HG02981 (cell line): Measurements from ENCODE around the gene ZNHIT2.

Experiments
- ATAC-seq: cut with Tn5 transposase; IDR thresholded peaks from one replicate; pipeline ENCODE4 v1.9.1; 2021; ENCODE audit warnings: mild to moderate bottlenecking, moderate library complexity; ENCODE audit not compliant: unreplicated experiment

Gene ZNHIT2

DNA sequence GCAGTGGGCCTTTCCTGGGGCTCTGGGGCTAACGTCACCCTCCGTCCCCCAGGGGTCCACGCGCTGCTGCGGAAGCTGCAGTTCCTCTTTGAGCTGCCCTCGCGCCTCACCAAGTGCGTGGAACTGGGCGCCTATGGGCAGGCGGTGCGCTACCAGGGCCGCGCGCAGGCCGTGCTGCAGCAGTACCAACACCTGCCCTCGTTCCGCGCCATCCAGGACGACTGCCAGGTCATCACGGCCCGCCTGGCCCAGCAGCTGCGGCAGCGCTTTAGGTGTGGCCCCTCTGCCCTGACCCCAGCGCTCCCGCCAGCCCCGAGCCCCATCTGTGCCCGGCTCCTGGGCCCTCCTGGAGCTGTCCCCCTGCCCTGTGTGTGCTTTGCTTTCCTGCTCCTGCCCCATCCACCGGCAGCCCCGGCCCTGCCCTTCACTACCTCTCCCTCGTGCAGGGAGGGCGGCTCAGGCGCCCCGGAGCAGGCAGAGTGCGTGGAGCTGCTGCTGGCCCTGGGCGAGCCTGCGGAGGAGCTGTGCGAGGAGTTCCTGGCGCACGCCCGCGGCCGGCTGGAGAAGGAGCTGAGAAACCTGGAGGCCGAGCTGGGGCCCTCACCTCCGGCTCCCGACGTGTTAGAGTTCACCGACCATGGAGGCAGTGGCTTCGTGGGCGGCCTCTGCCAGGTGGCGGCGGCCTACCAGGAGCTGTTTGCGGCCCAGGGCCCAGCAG is 9.6 kb downstream of the ZNHIT2 start:
- no peak for ATAC-seq

DNA sequence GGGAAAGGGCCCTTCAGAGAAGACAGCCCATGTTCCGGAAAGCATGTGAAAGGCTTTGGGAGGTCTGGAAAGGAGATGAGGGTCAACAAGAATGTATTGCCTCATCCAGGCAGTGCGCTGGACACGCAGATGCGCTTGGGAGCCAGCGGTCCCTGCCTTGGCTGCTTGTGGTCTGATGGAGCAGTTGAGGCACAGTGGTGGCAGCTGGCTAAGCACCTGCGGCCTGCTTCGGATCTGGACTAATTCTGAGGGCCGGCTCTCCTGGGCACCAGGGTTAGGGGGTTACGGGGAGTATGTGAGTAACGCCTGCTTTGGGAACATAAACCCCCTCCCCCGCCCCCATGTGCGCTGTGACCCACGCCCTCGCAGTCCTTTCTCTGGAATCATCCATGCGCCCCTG is 10.4 kb downstream of the ZNHIT2 start:
- ATAC-seq = no peak

DNA sequence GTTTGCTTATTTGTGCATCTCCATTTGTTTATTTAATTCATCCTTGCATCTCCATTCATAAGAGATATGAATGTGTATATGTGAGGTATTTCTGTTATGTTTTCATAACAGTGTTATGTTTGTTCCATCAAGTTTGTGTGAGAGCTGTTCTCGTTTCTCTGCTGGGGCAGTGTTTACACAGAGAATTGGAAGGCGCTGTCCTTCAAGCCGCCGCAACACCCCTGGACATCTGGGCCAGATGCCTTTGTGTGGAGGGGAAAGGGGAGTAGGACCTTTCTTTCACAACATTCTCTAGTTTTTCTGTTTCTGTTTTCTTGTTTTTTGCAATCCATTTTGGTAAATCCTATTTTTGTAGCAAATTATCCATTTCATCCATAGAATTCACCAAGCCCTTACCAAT is 12.9 kb downstream of the ZNHIT2 start:
- ATAC-seq = no peak

DNA sequence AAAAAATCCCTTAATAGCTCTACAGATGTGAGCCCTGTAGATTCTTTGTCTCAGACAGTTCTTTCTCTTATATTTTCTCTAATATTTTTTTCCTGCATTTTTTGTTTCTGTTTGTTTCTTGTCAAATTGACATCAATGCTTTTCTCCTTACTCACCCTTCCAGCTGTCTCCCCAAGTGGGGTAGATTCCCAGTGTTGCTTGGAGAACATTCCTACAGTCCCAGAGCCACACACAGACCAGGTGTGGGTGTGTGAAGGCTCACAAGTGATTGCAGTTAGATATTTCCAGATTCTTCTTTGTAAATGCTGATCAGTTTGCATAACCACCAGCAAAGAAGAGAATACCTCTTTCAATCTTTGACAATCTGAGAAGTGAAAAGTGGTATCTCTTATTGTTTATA is 14.0 kb downstream of the ZNHIT2 start:
- ATAC-seq = no peak

DNA sequence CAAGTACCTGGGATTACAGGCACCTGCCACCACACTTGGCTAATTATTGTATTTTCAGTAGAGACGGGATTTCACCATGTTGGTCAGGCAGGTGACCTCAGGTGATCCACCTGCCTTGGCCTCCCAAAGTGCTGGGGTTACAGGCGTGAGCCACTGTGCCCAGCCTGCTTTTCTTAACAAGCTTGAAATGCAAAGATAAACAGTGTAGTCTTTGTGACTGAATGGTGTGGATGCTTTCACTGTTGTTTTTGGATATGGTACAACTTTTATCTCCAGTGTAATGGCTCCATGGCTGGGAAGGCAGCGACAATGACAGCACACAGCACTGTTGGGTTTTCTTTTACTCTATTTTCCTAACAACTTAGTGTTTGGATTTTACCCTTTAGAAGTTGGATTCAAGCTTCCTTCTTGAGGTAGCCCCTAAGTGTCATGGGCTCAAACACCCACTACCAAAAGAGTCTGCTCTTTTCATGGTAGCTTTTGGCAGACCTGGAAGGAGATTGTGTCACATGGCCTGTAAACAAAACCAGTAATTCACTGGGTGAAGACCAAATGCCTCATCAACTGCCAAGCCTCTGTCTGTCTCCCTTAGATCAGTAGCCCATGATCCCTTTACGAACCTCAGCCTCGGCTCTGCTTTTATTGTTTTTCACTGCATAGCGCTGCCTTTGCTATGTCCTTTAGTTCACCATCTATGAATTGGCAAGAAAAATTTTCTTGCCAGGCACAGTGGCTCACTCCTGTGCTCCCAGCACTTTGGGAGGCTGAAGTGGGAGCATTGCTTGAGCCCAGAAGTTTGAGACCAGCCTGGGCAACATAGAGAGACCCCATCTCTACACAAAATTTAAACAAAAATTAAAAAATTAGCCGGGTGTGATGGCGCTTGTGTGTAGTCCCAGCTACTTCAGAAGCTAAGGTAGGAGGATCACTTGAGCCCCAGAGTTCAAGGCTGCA is 15.1 kb downstream of the ZNHIT2 start:
- ATAC-seq = no peak

DNA sequence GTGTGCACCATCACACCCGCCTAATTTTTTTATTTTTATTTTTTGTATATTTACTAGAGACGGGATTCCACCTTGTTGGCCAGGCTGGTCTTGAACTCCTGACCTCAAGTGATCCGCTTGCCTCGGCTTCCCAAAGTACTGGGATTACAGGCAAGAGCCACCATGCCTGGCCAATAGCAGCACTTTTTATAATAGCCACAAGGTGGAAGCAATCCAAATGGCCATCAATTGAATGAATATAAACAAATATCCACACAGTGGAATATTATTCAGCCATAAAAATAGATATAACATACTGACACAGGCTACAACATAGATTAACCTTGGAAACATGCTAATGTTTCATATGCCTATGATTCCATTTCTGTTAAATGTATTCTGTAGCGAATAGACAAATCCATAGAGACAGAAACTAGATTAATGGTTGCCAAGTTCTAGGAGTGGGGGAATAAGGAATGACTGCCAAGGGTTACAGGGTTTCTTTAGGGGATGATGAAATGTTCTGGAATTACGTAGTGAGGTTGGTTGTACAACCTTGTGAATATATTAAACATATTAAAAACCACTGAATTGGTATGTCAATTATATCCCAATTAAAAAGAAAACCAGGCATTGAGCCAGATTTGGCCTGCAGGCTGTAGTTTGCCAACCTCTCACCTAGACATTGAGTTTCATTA is 16.7 kb downstream of the ZNHIT2 start:
- ATAC-seq = no peak

DNA sequence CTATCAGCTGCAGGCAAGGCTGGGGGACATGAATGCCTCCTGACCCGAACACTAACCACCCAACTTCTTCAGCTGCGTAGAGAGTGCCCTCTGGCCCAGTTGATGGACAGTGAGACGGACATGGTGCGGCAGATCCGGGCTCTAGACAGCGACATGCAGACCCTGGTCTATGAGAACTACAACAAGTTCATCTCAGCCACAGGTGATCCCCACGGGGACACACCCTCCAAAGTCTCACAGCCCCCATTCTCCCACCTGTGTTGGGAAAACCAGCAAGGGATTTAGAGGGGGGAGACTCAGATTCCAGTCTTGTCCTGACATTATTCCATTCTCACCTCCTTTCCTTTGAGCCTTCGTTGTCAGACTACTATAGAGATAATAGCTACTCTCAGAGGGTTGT is 20.6 kb downstream of the ZNHIT2 start:
- ATAC-seq = no peak

DNA sequence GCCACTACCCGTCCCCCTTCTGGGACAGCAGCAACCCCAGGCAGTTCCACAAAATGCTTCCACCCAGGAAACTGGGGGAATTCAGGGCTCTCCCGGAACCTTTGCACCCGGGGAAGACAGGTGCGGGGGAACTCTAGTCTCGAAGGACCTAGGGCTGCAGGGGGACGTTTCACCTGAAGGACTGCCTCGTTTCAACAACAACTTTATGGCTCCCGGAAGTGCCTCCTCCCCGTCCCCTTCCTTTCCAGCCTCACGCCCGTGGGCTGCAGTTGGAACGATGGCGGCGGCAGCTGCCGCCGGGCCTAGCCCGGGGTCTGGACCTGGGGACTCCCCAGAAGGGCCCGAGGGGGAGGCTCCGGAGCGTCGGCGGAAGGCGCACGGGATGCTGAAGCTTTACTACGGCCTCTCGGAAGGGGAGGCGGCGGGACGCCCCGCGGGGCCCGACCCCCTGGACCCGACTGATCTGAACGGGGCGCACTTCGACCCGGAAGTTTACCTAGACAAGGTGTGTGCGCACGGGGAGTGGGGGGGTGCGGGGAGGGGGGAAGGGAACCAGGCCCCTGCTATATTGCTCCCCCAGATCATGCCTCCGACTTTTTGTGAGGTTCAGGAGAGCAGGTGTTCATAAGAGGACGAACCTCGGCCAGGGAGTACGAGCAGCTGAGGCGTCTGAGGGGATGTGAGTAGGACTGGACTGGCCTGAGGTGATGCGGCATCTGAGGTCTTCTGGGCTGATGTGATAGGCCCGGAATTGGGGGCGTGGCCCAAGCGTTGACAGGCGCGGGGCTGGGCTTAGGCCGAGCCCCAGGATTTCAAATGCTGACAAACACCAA is 21.3 kb downstream of the ZNHIT2 start, which contains the start of gene VPS51:
VPS51 (plus strand) TSS at position 241 of the 833 bp plus-strand sequence; CDS start at position 278, 37 bp downstream.
- ATAC-seq = peak; percentile 86

DNA sequence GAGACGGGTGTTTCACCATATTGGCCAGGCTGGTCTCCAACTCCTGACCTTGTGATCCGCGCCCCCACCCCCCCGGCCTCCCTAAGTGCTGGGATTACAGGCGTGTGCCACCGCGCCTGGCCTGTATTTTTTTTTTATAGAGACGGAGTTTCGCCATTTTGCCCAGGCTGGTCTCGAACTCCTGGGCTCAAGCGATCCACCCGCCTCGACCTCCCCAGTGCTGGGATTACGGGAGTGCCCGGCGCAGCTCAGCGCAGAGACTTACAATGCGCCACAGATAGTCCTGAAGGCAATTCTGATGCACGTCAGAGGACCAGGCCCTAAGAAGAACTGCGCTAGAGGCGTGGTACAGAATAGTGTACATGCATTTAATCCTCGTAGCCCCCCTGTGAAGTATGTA is 22.1 kb downstream of the ZNHIT2 start:
- ATAC-seq = no peak

DNA sequence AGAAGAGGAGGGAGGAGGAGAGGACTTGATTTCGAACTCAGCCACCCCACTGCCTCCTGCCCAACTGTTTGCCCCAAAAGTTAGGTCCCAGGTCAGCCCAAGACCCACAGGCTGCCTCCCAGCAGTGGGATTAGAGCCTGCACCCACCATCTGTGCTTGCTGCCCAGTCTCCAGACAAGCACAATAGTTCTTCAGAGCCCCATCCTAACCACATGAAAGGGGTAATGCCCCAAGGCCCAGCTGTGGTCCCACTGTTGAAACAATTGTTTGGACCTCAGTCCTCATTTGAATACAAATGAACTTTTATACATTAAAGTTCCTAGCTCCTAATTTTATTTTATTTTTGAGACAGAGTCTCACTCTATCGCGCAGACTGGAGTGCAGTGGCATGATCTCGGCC is 26.9 kb downstream of the ZNHIT2 start:
- no peak for ATAC-seq

DNA sequence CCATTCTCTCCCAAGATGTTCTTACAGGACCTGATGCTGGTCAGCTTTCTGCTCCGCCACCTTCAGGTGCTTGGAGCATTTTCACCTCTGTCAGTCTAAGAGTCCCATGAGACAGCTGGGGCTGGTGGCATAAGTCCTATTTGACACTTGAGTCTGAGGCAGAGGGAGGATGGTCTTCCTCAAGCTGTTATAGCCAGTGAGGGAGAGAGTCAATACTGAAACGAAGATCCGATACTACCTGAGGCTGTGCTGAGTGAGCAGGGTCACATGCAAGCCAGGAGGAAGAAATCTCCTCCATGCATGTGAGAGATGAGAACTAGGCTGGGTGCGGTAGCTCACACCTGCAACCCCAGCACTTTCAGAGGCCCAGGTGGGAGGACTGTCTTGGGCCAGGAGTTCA is 27.9 kb downstream of the ZNHIT2 start:
- ATAC-seq = no peak

DNA sequence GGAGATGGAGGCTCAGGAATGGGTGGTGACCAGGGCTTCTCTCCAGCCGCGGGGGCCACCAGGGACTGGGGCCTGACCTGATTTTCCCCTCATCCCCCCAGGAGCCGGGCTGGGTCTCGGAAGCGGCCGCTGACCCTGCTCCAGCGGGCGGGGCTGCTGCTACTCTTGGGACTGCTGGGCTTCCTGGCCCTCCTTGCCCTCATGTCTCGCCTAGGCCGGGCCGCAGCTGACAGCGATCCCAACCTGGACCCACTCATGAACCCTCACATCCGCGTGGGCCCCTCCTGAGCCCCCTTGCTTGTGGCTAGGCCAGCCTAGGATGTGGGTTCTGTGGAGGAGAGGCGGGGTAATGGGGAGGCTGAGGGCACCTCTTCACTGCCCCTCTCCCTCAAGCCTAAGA is 29.7 kb downstream of the ZNHIT2 start:
- ATAC-seq = no peak

DNA sequence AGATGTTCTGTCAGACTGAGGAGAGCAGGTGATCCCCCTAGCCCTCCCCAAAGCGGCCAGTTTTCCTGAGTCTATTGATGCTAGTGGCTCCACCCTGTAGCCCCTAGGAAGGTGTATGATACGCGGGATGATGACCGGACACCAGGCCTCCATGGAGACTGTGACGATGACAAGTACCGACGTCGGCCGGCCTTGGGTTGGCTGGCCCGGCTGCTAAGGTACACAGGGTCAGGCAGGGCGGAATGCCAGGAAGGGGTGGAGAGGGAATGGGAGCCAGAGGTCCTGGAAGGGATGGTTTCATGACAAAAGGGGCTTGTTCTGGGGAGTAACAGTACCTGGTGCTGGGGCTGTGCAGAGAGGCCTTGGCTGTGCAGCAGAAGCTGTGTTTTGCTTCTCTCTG is 30.3 kb downstream of the ZNHIT2 start:
- ATAC-seq = no peak

DNA sequence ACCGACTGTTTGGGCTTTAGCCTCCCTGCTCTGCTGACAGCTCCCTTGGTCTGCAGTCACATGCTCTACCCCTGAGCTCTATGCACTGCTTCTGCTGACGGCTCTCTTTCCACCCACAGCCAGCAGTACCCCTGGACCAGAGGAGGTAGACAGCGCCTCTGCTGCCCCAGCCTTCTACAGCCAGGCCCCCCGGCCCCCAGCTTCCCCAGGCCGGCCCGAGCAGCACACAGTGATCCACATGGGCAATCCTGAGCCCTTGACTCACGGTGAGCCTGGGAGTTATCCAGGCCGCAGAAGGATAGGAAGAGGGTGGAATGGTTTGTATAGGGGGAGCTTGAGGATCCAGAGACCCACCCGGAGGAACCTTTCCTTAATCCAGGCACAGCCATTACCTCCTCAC is 30.7 kb downstream of the ZNHIT2 start:
- no peak for ATAC-seq

DNA sequence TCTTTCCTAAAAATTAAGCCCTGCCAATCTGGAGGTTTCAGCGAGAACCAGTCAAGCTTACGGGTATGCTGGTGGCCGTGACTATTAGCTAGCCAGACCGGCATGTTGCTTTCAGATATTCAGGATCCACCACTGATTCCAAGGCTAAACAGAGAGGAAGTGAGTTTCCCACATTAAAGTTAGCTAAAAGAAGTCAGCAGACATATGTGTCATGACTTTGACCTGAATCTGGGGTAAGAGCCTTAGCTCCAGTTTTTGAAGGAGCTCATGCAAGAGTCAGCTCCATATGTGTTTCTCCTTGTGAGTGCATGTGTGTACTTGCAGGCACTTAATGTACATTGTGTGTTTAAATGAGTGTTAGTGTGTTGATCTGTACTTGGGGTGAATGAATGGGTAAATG is 32.1 kb downstream of the ZNHIT2 start:
- ATAC-seq = no peak

DNA sequence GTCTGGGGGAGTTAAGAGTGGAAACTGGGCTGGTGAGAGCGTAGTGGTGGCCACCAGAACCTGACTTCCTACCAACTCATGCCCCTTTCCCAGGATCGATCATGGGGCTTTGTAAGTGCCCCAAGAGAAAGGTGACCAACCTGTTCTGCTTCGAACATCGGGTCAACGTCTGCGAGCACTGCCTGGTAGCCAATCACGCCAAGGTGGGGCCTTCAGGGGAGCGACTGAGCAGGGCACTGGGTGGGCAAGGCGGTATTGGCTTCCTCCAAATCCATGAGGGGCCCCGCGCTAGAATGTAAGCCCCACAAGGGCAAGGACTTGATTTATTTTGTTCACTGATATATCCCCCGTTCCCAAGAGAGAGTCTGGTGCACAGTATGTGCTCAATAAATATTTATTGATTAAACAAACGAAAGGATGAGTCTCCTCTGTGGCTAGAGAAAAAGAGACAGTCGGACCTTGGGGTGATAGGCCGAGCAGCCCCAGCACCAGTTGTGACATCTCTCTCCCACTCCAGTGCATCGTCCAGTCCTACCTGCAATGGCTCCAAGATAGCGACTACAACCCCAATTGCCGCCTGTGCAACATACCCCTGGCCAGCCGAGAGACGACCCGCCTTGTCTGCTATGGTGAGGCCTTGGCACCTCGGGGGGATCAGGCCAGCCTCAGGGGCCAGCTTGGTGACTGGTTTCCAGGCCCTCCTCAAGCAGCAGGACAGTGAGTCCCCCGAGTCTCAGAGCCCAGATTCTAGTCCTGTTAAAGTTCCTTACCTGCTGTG is 32.7 kb downstream of the ZNHIT2 start:
- no peak for ATAC-seq

DNA sequence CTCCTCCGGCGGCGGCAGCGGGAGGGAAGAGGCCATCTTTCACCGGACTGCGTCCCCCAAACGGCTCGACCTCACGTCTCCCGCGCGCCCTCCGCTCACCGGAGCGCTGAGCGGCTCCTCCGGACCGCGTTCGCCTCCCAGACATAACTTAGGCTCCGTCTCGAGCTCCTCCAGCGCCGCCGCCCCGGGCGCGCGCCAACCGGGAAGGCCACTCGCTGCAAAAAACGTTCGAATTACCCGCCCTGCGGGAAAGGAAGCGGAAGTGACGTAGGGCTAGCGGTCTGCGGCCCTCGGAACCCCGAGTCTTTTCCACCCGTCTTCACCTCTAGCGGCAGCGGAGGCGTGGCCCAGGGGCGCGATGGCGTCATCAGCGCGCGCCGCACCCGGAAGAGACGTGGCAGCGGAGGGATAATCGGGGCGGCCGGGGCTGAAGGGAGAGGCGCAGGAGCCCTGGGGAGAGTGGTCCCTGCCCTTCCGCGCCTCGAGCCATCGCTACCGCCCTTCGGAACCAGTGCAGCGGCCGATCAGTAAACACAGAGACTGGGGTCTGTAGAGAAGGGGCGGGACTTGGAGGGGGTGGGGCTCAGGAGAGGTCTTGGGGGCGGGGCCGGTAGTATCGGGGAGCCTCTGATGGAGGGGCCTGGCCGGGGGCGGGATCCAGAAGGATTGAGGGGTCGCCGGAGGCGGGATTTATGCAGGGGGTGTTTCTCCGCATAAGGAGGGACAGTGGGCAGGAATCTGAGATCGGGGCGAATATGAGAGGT is 33.5 kb downstream of the ZNHIT2 start, which contains the start of the genes CDCA5 and ZFPL1:
CDCA5 (minus strand) TSS at position 207 of the 764 bp plus-strand sequence; CDS start at position 145, 62 bp downstream.
ZFPL1 (plus strand) TSS at position 389 of the 764 bp plus-strand sequence. CDS start 477 bp downstream, outside the sequence.
- peak; percentile 67 for ATAC-seq

DNA sequence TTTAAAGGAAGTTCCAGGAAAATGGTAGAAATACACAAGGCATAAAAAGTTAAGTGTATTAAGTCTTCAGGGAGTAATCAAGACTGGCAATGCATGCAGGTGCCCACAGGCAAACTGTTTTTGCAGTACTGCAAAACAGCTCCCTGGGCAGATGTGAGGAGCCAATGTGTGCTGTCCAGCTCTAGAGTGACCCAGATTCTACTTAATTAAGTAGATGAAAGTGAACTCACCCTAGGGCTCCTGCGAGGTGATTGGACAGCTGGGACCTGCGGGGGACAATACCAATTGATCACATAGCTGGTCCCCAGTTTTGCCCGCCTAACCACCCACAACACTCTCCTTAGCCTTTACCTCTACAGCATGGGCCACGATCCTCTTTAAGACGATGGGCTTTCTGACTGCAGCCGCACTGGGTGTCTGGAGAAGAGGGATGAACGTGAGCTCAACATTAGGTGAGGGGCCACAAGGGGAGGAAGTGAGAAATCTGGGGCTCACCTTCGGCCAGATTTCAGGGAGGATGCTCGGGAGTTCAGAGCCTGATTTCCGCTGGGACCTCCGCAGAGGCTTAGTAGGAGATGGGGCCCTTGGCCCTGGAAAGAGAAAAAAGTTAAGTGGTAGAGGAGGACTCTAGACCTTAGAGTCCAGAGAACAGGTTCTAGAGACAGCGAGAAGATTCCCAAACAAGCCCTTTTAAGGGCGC is 34.2 kb downstream of the ZNHIT2 start:
- no peak for ATAC-seq
